Erythroblast (primary cell): ENCODE results near the gene RAB40C.

Experiments
- GATA1 ChIP-seq: IDR thresholded peaks from 2 replicates; pipeline ENCODE4 v1.6.1; 2011; ENCODE audit warnings: low read depth, mild to moderate bottlenecking, control low read depth, low read length, moderate library complexity
- POLR2A ChIP-seq: IDR thresholded peaks from 2 replicates; pipeline ENCODE4 v1.6.1; 2011; ENCODE audit warnings: mild to moderate bottlenecking, low read length

DNA sequence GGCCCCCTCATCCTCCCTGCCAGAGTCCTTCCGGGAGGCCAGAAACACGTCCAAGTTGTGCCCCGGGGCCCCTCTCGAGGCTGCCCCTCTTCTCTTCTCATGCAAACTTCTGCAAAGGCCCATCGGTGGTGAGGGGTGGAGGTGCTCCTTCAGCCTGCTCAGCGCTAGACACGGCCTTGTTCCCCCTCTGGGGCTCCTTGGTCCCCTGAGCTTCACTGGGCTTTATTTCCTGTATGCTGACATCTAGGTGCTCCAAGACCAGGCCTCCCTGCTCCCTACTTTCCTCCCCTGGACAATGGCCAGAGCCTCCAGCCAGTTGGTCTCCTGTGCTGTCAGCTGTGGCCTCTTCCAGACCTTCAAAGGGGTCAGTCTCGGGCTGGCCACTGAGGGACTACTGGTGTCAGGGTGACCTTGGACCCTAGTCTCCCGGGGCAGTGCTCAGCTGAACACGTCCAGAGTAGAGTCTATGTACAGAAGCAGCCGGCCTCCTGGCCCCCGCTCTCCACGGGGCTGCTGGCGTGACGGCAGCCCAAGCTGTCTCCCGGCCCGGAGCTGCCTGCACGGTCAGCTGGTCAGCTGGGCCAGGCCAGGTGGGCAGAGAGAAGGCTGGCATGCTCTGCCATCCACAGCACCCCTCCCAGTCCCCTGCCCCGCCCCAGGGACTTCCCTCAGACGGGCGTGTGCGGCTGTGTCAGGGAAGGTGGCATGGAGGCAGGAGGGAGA, 31.4 kb upstream of the RAB40C start:
- TF ChIP-seq POLR2A (no peak), GATA1 (no peak)
